ENCODE data around the gene CCR5AS.
"Not testable (repeated sequence)": the region's sequence is repeated elsewhere in the genome, so short reads cannot be mapped to it uniquely, and the experiment has no call there.

The CCR5AS gene

DNA sequence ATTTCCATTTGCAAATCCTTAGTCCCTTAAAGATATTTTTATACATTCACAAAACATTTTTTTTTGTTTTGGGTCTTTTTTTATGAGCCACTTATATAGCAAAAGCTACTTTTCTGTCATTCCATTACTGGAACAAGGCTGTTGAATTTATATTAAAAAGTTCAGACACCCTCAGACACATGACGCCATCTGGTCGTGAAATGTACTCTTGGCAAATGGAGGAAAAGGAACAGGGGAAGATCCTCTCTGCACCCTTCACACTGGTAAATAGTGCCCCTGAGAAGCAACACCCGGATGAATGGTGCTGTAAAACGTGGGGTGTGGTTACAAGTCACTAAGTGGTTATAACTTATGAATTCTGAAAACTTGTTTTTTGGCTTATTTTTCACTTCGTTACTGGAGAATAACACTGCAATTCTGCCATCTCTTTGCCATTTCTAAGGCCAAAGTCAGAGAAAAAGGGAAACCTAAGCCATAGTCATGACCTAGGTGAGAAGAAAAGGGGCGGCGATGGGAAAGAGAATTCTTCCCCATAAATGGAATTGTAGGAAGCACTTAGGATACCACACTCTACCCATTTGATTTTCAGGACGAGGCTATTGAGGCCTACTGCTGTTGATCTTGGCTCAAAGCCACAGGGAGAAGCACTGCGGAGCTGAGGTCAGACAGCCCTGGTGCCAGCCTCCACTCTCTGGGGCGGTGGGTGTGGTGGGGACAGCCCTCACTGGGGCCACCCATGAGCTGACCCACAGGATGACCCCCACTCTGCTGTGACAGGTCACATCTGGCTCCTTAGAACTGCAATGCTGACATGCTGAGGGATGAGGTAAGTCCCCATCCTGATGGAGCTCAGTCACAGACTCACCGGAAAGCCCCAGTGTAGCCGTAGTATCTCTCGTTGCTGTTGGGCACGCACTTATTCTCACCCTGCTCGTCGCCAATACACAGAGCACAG lies 36.0 kb upstream of the CCR5AS start:
- H3K4me1 Mint-ChIP-seq (ENCODE audit: low read depth): no peaks in the 10 kb centered on the region

DNA sequence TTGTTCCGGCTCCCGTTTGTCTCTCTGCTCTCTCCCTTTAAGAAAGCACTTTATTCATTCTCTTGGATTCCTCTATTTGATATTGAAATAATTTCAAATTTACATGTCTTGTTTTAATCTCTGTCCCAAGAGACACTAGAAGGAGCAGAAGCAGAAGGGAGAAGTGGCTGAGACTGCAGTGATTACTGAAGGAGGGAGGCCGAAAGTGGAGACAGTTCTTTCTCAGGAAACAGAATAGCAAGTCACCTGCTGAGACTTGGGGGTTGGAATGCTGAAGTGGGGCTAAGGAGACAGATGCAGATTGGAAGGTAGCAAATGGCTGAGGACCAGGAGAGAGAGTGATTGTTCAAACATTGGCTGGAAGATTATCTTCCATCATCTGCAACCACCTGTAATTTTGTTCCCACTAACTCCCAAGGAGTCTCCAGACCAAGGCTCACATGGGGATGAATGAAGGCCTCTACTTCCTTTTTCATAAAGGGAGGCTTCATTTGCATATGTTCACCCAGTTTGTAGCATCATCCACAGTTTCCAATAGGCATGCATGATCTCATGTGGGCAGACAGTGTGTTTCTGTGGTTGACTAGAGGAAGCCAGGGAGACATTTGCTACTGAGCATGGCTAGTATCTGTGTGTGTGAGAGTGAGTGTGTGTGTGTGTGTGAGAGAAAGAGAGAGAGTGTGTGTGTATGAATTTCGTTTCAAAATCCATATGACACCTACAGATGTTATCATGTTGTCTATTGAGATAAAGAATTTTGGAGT lies 33.8 kb upstream of the CCR5AS start:
- Mint-ChIP-seq H3K36me3 (ENCODE audit: insufficient read depth) (no peaks in the 10 kb centered on the region), H3K9me3 (ENCODE audit: low read depth) (no peaks in the 10 kb centered on the region), H3K4me1 (ENCODE audit: low read depth) (no peaks in the 10 kb centered on the region), H3K4me3 (ENCODE audit: low read depth) (no peak overlapping the region), H3K27ac (no peak overlapping the region), H3K27me3 (no peaks in the 10 kb centered on the region)
- TF ChIP-seq, protein P1, sequence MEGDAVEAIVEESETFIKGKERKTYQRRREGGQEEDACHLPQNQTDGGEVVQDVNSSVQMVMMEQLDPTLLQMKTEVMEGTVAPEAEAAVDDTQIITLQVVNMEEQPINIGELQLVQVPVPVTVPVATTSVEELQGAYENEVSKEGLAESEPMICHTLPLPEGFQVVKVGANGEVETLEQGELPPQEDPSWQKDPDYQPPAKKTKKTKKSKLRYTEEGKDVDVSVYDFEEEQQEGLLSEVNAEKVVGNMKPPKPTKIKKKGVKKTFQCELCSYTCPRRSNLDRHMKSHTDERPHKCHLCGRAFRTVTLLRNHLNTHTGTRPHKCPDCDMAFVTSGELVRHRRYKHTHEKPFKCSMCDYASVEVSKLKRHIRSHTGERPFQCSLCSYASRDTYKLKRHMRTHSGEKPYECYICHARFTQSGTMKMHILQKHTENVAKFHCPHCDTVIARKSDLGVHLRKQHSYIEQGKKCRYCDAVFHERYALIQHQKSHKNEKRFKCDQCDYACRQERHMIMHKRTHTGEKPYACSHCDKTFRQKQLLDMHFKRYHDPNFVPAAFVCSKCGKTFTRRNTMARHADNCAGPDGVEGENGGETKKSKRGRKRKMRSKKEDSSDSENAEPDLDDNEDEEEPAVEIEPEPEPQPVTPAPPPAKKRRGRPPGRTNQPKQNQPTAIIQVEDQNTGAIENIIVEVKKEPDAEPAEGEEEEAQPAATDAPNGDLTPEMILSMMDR (IDR thresholded peaks at IDR 0.05; ENCODE audit: unreplicated experiment): no peak
- no peak for DNase-seq (ENCODE audit: low spot score, unreplicated experiment)

More for the DNA sequence above, 36.0 kb upstream of the CCR5AS start:
- Mint-ChIP-seq H3K27ac (no peak overlapping the region), H3K4me3 (ENCODE audit: low read depth) (no peak overlapping the region), H3K9me3 (ENCODE audit: low read depth) (no peaks in the 10 kb centered on the region), H3K27me3 (peaks cover 6% of the 10 kb centered on the region), H3K36me3 (ENCODE audit: insufficient read depth) (no peaks in the 10 kb centered on the region)
- DNase-seq (ENCODE audit: low spot score, unreplicated experiment): no peak
- TF ChIP-seq, protein P1 (IDR thresholded peaks at IDR 0.05; ENCODE audit: unreplicated experiment): peak; percentile 63

DNA sequence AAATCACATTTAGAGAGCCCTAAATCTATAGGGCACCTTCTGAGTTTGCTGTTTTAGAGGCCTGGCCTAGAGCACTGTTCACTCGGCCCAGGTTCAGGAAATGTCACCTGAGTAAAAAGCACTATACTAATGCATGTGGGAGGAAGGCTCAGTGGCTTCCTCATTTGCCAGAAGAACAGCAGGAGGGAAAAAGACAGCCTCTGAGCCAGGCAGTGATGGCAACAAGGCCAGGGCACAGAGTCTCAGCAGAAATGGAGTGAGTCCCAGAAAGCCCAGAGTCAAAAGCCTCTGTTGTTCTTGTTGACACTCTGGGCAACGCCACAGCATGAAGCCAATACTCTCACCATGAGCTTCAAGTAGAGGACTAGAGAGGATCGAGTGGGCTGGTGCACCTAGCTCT lies 32.0 kb upstream of the CCR5AS start:
- Mint-ChIP-seq H3K27ac (no peak overlapping the region), H3K4me3 (ENCODE audit: low read depth) (no peak overlapping the region), H3K36me3 (ENCODE audit: insufficient read depth) (no peaks in the 10 kb centered on the region), H3K4me1 (ENCODE audit: low read depth) (no peaks in the 10 kb centered on the region), H3K27me3 (no peaks in the 10 kb centered on the region), H3K9me3 (ENCODE audit: low read depth) (no peaks in the 10 kb centered on the region)
- TF ChIP-seq, protein P1 (IDR thresholded peaks at IDR 0.05; ENCODE audit: unreplicated experiment): no peak
- DNase-seq (ENCODE audit: low spot score, unreplicated experiment): no peak

DNA sequence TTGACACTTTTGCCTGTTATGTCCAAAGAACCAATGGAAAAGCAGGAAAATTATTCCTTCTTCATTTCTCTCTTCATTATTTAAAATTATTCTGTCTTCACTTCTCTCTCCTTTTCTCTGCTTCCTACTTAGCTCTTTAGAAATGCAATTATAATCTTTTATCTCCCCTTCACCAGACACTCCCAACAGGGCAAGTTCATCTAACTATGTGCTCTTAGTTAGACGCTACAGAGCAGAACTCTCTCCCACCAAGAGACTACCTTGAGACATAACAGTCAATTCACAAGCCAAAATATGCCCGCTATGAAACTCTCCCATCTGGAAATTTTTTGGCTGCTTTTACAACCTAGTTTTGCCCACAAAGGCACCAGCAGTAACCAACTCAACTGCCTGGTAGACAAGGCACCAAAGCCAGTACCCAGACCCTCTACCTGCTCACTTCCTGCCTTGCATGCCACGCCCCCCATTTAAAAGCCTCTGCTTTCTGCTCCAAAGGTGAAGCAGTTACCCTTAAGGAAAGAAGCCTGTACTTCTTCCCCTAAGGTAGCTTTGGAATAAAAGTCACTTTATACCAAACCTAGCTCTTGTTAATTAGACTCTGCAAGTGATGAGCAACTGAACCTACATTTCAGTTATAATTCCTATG lies 28.3 kb upstream of the CCR5AS start:
- no peak overlapping the region for H3K4me3 Mint-ChIP-seq (ENCODE audit: low read depth)
- no peak for DNase-seq (ENCODE audit: low spot score, unreplicated experiment)
- no peaks in the 10 kb centered on the region for H3K4me1 Mint-ChIP-seq (ENCODE audit: low read depth)
- H3K36me3 Mint-ChIP-seq (ENCODE audit: insufficient read depth): no peaks in the 10 kb centered on the region
- no peaks in the 10 kb centered on the region for H3K27me3 Mint-ChIP-seq
- no peak overlapping the region for H3K27ac Mint-ChIP-seq
- H3K9me3 Mint-ChIP-seq (ENCODE audit: low read depth): peaks cover 9% of the 10 kb centered on the region
- TF ChIP-seq, protein P1 (IDR thresholded peaks at IDR 0.05; ENCODE audit: unreplicated experiment): no peak

DNA sequence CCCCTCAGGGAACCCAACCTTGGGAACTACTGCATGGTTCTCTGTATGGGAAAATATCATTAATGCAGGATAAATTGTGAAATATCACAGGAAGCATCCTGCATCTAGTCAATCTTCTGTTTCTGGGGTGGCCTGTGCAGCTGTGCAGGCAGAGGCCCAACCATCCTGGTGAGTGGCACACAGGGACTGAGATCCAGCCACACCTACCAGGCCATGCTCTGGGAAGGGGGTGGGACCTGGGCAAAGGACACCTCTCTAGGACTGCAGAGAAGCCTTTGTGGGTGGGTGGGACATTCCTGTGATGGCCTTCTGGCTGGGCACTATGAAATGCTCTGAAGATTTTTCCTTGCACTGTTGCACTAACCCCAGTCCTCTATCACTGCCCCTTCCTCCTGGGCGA lies 27.0 kb upstream of the CCR5AS start:
- TF ChIP-seq, protein P1 (IDR thresholded peaks at IDR 0.05; ENCODE audit: unreplicated experiment): no peak
- DNase-seq (ENCODE audit: low spot score, unreplicated experiment): no peak
- Mint-ChIP-seq H3K27me3 (no peaks in the 10 kb centered on the region), H3K36me3 (ENCODE audit: insufficient read depth) (no peaks in the 10 kb centered on the region), H3K4me3 (ENCODE audit: low read depth) (no peak overlapping the region), H3K4me1 (ENCODE audit: low read depth) (peaks cover 3% of the 10 kb centered on the region), H3K9me3 (ENCODE audit: low read depth) (peaks cover 9% of the 10 kb centered on the region), H3K27ac (no peak overlapping the region)

DNA sequence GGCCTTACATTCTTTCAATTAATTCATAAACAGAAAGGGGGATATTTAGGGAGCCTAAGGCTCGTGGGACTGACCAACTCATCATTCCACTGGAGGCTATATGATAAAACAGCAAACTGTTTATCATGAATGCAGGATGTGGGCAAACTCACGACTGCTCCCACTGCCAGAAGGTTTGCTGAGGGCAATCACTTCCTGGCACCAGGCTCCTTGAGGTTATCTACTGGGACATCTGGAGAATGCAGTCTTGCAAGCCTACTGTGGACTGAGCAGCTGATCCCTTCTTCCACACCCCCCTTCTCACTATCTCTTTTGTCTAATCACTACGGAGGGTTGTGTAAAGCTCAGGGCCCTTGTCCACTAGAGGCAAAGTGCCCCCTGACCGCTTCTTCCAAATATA lies 26.3 kb upstream of the CCR5AS start:
- H3K9me3 Mint-ChIP-seq (ENCODE audit: low read depth): not testable (repeated sequence)

DNA sequence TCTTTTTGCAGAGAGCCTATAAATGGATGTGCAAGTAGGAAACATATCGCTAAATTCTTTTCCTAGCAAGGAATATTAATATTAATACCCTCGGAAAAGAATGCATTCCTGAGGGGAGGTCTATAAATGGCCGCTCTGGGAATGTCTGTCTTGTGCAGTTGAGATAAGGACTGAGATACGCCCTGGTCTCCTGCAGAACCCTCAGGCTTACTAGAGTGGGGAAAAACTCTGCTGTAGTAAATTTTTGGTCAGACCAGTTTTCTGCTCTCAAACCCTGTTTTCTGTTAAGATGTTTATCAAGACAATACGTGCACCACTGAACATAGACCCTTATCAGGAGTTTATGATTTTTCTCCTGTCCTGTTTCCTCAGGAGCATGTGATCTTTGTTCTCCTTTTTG lies 25.0 kb upstream of the CCR5AS start:
- not testable (repeated sequence) for H3K27ac Mint-ChIP-seq; H3K27me3 Mint-ChIP-seq; H3K36me3 Mint-ChIP-seq (ENCODE audit: insufficient read depth); H3K9me3 Mint-ChIP-seq (ENCODE audit: low read depth); DNase-seq (ENCODE audit: low spot score, unreplicated experiment); H3K4me3 Mint-ChIP-seq (ENCODE audit: low read depth)
- H3K4me1 Mint-ChIP-seq (ENCODE audit: low read depth): peaks cover 13% of the 10 kb centered on the region

More for the DNA sequence above, 26.3 kb upstream of the CCR5AS start:
- not testable (repeated sequence) for H3K36me3 Mint-ChIP-seq (ENCODE audit: insufficient read depth); H3K4me3 Mint-ChIP-seq (ENCODE audit: low read depth); H3K27me3 Mint-ChIP-seq; H3K27ac Mint-ChIP-seq; DNase-seq (ENCODE audit: low spot score, unreplicated experiment); H3K4me1 Mint-ChIP-seq (ENCODE audit: low read depth)

Data from progenitor cell of endocrine pancreas (in vitro differentiated cells).